Activated CD4-positive, CD25-positive, alpha-beta regulatory T cell treated with anti-CD3 and anti-CD28 coated beads, Interleukin-2, amount 50 U/mL, for 16 hours (primary cell): ENCODE measurements around the gene SPOPL.
A peak's percentile ranks its signal among the peaks of the same experiment; 100 is the strongest.
"Not testable (repeated sequence)": the region's sequence is repeated elsewhere in the genome, so short reads cannot be mapped to it uniquely, and the experiment has no call there.

ENCODE experiments used
- DNase-seq: peaks from one replicate; pipeline ENCODE4 v3.0.0-alpha.2; 2020; ENCODE audit warnings: low read depth, low spot score

Gene SPOPL

GRCh38 chr2:138501425-138502254 lies at the start of gene SPOPL:
Gene SPOPL (plus strand): TSS chr2:138501770. CDS start chr2:138550217, 48,447 bp downstream.
- peak; percentile 59 for DNase-seq

DNA sequence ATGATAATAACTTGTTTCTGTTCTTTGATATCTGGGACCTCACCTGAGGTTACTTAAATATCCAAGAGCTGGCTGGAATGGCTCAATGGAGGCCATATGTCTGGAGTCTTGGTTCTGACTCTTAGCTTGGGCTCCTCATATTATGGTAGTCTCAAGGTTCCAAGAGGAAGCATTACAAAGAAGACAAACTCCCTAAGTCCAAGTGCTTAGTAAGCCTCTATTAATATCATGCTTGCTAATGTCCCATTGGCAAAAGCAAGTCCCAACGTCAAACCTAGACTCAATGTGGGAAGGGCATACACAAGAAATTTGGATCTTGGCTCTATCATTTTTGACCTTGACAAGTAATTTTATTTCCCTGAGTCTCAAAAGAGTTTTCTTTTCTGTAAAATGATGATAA lies 49.2 kb upstream of the SPOPL start:
- no peak for DNase-seq

DNA sequence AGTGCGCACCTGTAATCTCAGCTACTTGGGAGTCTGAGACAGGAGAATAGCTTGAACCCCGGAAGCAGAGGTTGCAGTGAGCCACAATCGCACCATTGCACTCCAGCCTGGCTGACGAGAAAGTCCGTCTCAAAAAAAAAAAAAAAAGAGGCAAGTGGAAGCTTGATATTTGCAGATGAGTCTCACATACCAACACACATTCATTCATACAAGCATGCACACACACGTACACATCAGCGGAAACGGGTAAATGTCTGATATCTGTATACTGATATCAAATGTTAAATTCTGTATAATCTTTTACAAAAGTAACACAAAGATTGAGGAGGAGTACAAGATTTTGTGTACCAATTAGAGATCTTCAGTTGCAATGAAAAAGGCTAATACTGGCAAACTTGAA lies 47.8 kb upstream of the SPOPL start:
- DNase-seq: no peak

GRCh38 chr2:138454761-138455160 lies 46.8 kb upstream of the SPOPL start:
- DNase-seq: no peak

DNA sequence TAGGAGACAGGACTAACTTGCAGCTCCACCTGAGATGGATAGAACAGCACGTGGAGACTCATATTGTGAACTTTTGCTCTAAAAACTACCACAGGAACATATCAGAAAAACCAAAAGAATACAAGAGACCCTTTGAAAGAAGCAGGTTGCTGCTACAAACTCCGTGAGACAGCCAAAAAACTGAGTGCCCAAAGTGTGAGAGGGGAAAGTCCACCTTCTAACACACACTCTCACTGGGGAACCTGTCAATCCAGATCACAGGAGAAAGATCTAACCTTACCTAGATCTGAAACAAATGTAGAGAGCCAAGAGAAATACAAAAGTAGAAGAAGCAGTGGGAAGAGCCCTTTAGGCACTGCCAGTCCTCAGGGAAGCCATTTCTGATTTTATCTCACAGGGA lies 46.3 kb upstream of the SPOPL start:
- DNase-seq: no peak

- no peak for DNase-seq
Observed at GRCh38 chr2:138455691-138456090, 45.9 kb upstream of the SPOPL start.

- not testable (repeated sequence) for DNase-seq
Observed at GRCh38 chr2:138462689-138463088, 38.9 kb upstream of the SPOPL start.

GRCh38 chr2:138468617-138469016 lies 33.0 kb upstream of the SPOPL start:
- no peak for DNase-seq

DNA sequence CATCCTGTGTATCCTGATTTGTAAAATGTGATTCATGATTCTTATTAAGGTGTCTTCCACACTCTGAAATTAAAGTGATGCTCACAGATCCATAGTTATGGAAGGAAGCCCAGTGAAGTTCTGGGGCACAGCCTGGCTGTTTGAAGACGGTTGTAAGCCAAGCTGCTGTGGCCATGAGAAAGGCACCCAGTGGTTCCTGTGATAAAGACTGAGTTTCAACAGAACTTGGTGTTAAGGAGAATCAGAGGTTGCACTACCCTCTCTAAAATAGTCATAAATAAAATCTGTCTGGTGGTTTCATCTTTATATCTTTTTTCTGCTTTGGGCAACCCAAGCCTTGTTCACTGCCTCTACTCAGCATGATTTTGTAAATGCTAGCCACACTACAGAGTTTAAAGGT lies 32.2 kb upstream of the SPOPL start:
- no peak for DNase-seq

DNA sequence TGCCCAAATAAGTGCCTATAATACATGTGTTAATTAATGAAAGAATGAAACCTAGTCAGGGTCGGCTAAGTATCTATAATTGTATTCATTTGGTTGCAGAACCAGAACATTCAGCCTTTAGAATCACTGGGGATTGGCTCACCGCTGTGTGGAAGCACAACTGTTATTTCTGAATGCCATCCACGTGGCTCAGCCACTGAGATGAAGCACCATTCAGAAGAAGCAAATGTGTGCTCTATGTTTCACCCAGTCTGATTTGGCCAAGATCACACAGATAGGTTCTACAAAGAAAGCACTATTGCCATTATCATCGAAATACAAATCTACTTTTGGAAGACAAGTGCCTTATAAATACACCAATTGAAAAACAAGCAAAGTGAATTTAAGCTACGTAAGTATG lies 30.6 kb upstream of the SPOPL start:
- no peak for DNase-seq

DNA sequence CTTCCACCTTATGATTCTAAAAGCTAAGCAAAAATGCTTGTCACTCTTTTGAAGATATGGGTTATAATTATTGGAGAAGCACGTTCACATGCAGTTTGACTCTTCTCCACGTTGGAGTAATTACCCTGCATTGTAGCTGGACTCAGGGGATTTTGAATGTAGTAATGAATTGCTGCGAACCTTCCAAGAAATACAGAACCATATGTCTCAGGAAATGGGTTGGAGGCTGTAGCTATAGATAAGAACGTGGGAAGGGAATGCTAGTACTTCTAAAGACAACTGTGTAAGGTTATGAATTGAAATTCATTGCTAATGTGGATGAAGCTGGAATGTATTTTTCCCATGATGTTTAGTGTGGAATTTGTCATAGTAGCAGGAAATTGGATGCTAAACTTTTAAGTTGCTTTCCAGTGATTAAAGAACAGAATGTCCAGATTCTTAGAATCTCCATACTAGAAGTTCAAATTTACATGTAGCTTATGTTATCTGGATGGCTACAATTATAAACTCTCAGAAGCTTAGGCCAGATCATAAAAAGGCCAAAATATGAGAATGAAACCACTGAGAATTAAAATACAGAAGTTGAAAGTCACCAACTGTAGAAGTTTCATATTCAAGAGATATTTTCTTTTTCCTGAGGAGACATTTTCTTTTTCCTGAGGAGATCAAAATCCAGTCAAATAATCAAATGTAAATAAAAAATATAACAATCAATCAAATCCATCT lies 27.3 kb upstream of the SPOPL start:
- no peak for DNase-seq

GRCh38 chr2:138475277-138475776 lies 26.2 kb upstream of the SPOPL start:
- DNase-seq: no peak

GRCh38 chr2:138476186-138476585 lies 25.4 kb upstream of the SPOPL start:
- no peak for DNase-seq

DNA sequence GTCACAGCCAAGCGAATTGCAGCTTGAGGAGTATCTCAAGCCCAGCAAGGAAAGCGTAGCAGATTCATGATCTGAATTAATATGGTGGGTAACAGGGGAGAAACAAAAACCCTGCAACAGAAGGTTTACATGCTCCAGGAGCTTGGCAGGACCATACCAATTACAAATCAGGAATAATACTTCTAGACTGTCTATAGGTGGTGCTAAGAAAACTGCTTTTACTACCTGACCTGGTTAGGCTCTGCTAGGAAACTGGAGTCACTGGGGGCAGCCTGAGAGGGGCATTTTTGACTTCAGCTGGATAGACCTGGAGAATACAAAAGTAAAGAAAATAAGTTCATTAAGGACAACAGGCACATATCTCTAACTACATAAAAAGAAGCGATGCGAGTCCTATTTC lies 24.6 kb upstream of the SPOPL start:
- DNase-seq: no peak

- DNase-seq: not testable (repeated sequence)
Observed at GRCh38 chr2:138482796-138483195, 18.8 kb upstream of the SPOPL start.

DNA sequence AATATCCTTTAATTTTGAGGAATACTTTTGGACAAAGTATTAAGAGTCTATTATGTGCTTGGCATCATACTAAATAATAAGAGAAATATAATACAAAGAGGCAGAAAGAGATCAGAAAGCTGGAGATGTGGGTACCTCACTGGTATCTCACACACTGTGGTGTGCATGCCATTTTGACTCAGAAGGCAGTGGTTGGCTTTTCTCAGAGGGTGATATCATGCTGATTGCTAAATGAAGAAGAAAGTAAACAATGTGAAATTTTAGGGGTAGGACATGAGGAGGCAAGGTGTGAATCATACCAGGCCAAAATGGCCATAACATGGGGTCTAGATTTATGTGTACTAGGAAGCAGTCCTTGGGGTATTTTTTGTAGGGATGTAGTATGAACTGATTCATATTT lies 16.6 kb upstream of the SPOPL start:
- no peak for DNase-seq

DNA sequence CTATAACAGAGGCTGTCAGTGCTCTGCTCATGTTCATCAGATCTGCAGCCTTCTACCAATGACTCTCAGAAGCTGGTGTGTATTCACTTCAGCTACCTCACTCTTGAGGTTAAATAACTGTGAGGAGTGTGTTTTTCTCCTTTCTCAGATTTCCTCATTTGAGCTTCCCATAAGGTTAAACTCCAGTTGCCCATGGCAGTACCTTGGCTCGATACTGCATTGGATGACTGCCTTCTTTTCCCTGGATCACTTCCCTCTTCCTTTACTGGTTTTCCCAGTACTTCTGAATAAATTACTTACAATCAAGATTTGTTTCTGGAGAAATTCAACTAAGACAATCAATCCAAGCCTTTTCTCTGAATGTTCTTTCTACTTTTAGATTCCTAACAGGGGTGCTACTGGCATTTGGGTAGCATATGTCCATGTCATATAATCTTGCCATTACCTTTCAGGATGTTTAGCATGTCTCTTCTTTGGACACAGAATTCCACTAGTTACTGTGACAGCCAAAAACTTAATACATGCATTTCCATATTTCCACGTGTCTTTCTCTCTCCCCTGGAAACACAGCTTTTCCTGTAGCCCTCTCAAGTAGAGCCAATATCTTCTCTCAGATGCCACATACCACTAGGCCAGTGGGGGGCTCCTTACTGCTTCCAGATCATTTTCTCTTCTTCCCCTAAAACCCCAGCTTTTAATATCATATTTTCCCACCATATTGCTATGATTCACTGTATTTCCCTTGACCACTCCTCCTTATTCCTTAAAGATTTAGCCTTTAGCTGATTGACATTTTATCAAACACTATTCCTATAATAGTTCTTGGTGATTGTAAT lies 15.0 kb upstream of the SPOPL start:
- DNase-seq: no peak

DNA sequence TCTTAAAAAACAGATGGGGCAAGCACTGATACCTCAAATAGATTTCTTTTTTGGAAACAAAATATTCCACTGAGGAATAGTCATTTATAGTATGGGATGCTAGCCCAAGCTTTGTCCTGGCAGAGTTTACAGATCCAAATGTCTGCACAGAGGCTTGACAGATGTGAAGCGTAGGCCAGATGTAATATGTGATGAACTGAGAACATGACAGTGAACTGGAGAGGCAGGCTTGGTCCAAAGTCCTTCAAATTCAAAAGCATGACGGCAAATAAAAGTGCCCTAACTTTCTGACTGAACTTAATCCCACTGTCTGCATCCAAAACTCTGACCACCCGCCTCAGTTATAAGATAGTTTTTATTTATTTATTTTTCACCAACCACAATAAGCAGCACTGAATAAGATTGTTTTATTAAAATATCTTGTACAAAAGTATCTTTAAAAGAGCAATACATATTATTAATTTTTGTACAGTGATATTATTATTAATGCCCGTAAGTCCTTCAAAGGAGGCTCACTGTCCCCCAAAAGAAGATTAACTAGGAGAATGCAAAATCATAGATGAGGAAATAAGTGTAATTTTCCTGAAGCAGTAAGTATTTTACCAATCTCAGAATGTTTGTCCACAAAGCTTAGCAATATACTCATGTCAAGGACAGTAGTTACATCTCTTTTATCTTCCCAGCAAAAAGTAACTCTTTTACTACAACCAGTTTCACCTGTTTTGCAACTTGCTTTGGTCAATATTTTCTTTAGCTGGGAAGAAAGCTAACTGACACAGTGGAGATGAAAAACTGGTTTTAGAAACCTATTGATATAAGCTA lies 10.7 kb upstream of the SPOPL start:
- DNase-seq: no peak

DNA sequence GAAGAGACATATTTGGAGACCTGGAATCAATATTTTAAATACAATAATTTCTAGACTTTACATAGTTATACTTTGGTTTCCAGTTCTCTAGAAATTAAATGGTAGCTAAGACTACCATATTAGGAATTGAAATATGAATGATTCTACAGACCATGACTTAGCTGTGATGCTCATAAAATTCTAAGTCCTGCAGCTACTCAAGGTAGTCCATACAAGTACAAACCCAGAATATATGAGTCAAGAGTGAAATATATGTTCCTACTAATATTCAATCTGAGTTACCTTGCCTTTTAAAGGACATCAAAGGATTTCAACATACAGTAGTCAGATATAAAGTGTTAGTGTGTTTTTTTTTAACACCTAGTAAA lies 10.1 kb upstream of the SPOPL start:
- no peak for DNase-seq

GRCh38 chr2:138492160-138492559 lies 9.4 kb upstream of the SPOPL start:
- no peak for DNase-seq

- DNase-seq: no peak
Observed at GRCh38 chr2:138493334-138493733, 8.2 kb upstream of the SPOPL start.
